ENCODE measurements around the gene CNTN4. TPM values are rescaled to one million over a fixed set of nuclear protein-coding genes. Genes with fewer than 3 reads are reported as not detected.

The CNTN4 gene
- total RNA-seq, 3 donors from 2014 or later (not counting 1 experiment from before 2014, with no cell fraction given): not detected

- no peak for DNase-seq
- Histone ChIP-seq H3K27me3 (ENCODE audit: control insufficient read depth, insufficient read depth, low read length) (no peaks in the 10 kb centered on the region), H3K4me1 (ENCODE audit: control insufficient read depth, insufficient read depth, low read length) (no peaks in the 10 kb centered on the region), H3K4me3 (ENCODE audit: low read length) (no peak overlapping the region), H3K9me3 (ENCODE audit: control insufficient read depth, insufficient read depth, low read length) (no peaks in the 10 kb centered on the region), H3K27ac (ENCODE audit: low read length) (no peak overlapping the region), H3K36me3 (ENCODE audit: control insufficient read depth, insufficient read depth, low read length) (no peaks in the 10 kb centered on the region)
- Mint-ChIP-seq H3K36me3 (no peaks in the 10 kb centered on the region), H3K4me3 (no peak overlapping the region), H3K9me3 (no peaks in the 10 kb centered on the region), H3K4me1 (no peaks in the 10 kb centered on the region), H3K27ac (no peak overlapping the region), H3K27me3 (ENCODE audit: low read depth in 2 of 2) (no peaks in the 10 kb centered on the region)
- 83% methylated on average over 8 of the region's 8 CpGs for WGBS (ENCODE audit: insufficient coverage)
- TF ChIP-seq CTCF (IDR thresholded peaks at IDR 0.05): no peak
- no peak for ATAC-seq
- intact Hi-C loops (cut with micrococcal nuclease): no loop called here
Measured at GRCh38 chr3:2823437-2824211, 725.0 kb downstream of the CNTN4 start.

- no peaks in the 10 kb centered on the region for H3K36me3 Mint-ChIP-seq
- Histone ChIP-seq H3K9me3 (ENCODE audit: control insufficient read depth, insufficient read depth, low read length) (no peaks in the 10 kb centered on the region), H3K36me3 (ENCODE audit: control insufficient read depth, insufficient read depth, low read length) (no peaks in the 10 kb centered on the region), H3K27ac (ENCODE audit: low read length) (no peak overlapping the region), H3K27me3 (ENCODE audit: control insufficient read depth, insufficient read depth, low read length) (no peaks in the 10 kb centered on the region), H3K4me1 (ENCODE audit: control insufficient read depth, insufficient read depth, low read length) (no peaks in the 10 kb centered on the region), H3K4me3 (ENCODE audit: low read length) (no peak overlapping the region)
- H3K4me1 Mint-ChIP-seq: no peaks in the 10 kb centered on the region
- WGBS (ENCODE audit: insufficient coverage): 82% methylated on average over 4 of the region's 4 CpGs
- H3K4me3 Mint-ChIP-seq: no peak overlapping the region
- no peaks in the 10 kb centered on the region for H3K9me3 Mint-ChIP-seq
- no peak for DNase-seq
- ATAC-seq: no peak
- intact Hi-C loops (cut with micrococcal nuclease): no loop called here
- H3K27ac Mint-ChIP-seq: no peak overlapping the region
- H3K27me3 Mint-ChIP-seq (ENCODE audit: low read depth in 2 of 2): no peaks in the 10 kb centered on the region
- no peak for TF ChIP-seq CTCF (IDR thresholded peaks at IDR 0.05)
Measured at GRCh38 chr3:2826036-2826435, 727.4 kb downstream of the CNTN4 start.

- Histone ChIP-seq H3K27ac (ENCODE audit: low read length) (no peak overlapping the region), H3K4me1 (ENCODE audit: control insufficient read depth, insufficient read depth, low read length) (no peaks in the 10 kb centered on the region), H3K36me3 (ENCODE audit: control insufficient read depth, insufficient read depth, low read length) (no peaks in the 10 kb centered on the region), H3K9me3 (ENCODE audit: control insufficient read depth, insufficient read depth, low read length) (no peaks in the 10 kb centered on the region), H3K4me3 (ENCODE audit: low read length) (no peak overlapping the region), H3K27me3 (ENCODE audit: control insufficient read depth, insufficient read depth, low read length) (no peaks in the 10 kb centered on the region)
- DNase-seq (no peak), ATAC-seq (no peak)
- Mint-ChIP-seq H3K27ac (no peak overlapping the region), H3K4me1 (no peaks in the 10 kb centered on the region), H3K27me3 (ENCODE audit: low read depth in 2 of 2) (no peaks in the 10 kb centered on the region), H3K36me3 (no peaks in the 10 kb centered on the region), H3K9me3 (no peaks in the 10 kb centered on the region), H3K4me3 (no peak overlapping the region)
- WGBS (ENCODE audit: insufficient coverage): 73% methylated on average over 3 of the region's 3 CpGs
- no peak for TF ChIP-seq CTCF (IDR thresholded peaks at IDR 0.05)
- intact Hi-C loops (cut with micrococcal nuclease): no loop called here
Measured at GRCh38 chr3:2826453-2826852, 727.8 kb downstream of the CNTN4 start.

GRCh38 chr3:2837239-2837638 is 738.6 kb downstream of the CNTN4 start:
- Histone ChIP-seq H3K36me3 (ENCODE audit: control insufficient read depth, insufficient read depth, low read length) (no peaks in the 10 kb centered on the region), H3K4me1 (ENCODE audit: control insufficient read depth, insufficient read depth, low read length) (no peaks in the 10 kb centered on the region), H3K27me3 (ENCODE audit: control insufficient read depth, insufficient read depth, low read length) (no peaks in the 10 kb centered on the region), H3K9me3 (ENCODE audit: control insufficient read depth, insufficient read depth, low read length) (no peaks in the 10 kb centered on the region), H3K4me3 (ENCODE audit: low read length) (no peak overlapping the region), H3K27ac (ENCODE audit: low read length) (no peak overlapping the region)
- DNase-seq: no peak
- no peak for TF ChIP-seq CTCF (IDR thresholded peaks at IDR 0.05)
- Mint-ChIP-seq H3K36me3 (no peaks in the 10 kb centered on the region), H3K27ac (no peak overlapping the region), H3K27me3 (ENCODE audit: low read depth in 2 of 2) (peaks cover 1 to 4% of the 10 kb centered on the region in 2 donors), H3K9me3 (peaks cover 0 to 2% of the 10 kb centered on the region in 2 donors), H3K4me1 (no peaks in the 10 kb centered on the region), H3K4me3 (no peak overlapping the region)
- intact Hi-C loops (cut with micrococcal nuclease): no loop called here
- ATAC-seq: no peak
- WGBS (ENCODE audit: insufficient coverage): 72% methylated on average over 5 of the region's 6 CpGs
